Hepatocyte (in vitro differentiated cells): Measurements from ENCODE around the gene GIMAP8. TPM values are rescaled to one million over a fixed set of nuclear protein-coding genes. Genes with fewer than 3 reads are reported as not detected.
"Not testable (repeated sequence)": the region's sequence is repeated elsewhere in the genome, so short reads cannot be mapped to it uniquely, and the experiment has no call there.

Experiments
- DNase-seq: peaks from one replicate; pipeline ENCODE4 v3.0.0-alpha.2; 2016; ENCODE audit warnings: low spot score
- H2AFZ ChIP-seq: fragments of 200-600 bp; sonication (generic); 2 replicates; pipeline ENCODE4 v1.6.0; 2016; ENCODE audit warnings: antibody characterized with exemption, mild to moderate bottlenecking
- H3K27ac ChIP-seq: fragments of 200-600 bp; sonication (generic); 2 replicates; pipeline ENCODE4 v1.5.1; 2016; ENCODE audit warnings: mild to moderate bottlenecking
- H3K27me3 ChIP-seq: fragments of 200-600 bp; sonication (generic); 2 replicates; pipeline ENCODE4 v1.6.1; 2016
- H3K36me3 ChIP-seq: fragments of 200-600 bp; sonication (generic); replicated peaks from 2 replicates; pipeline ENCODE4 v1.5.1; 2016; ENCODE audit warnings: low read depth; ENCODE audit not compliant: insufficient read depth
- H3K4me1 ChIP-seq: fragments of 200-600 bp; sonication (generic); 2 replicates; pipeline ENCODE4 v1.5.1; 2016; ENCODE audit warnings: mild to moderate bottlenecking, moderate library complexity; ENCODE audit not compliant: insufficient read depth
- H3K4me2 ChIP-seq: fragments of 200-600 bp; sonication (generic); 2 replicates; pipeline ENCODE4 v1.6.0; 2016
- H3K4me3 ChIP-seq: fragments of 200-600 bp; sonication (generic); 2 replicates; pipeline ENCODE4 v1.5.1; 2016; ENCODE audit warnings: mild to moderate bottlenecking
- H3K79me2 ChIP-seq: fragments of 200-600 bp; sonication (generic); 2 replicates; pipeline ENCODE4 v1.6.0; 2017; ENCODE audit warnings: mild to moderate bottlenecking
- H3K9me2 ChIP-seq: fragments of 200-600 bp; sonication (generic); replicated peaks from 2 replicates; pipeline ENCODE4 v1.6.0; 2017; ENCODE audit warnings: mild to moderate bottlenecking; ENCODE audit not compliant: insufficient read depth
- H3K9me3 ChIP-seq: fragments of 200-600 bp; sonication (generic); 2 replicates; pipeline ENCODE4 v1.5.1; 2016; ENCODE audit warnings: low read depth, mild to moderate bottlenecking
- H4K20me1 ChIP-seq: fragments of 200-600 bp; sonication (generic); 2 replicates; pipeline ENCODE4 v1.6.0; 2016; ENCODE audit warnings: mild to moderate bottlenecking; ENCODE audit not compliant: insufficient read depth, poor library complexity, severe bottlenecking
- CTCF ChIP-seq: fragments of 200-600 bp; sonication (generic); IDR thresholded peaks from 2 replicates; pipeline ENCODE4 v1.5.1; 2016; ENCODE audit warnings: antibody characterized with exemption, mild to moderate bottlenecking; ENCODE audit not compliant: poor library complexity
- EZH2 ChIP-seq: fragments of 200-600 bp; sonication (generic); IDR thresholded peaks from 2 replicates; pipeline ENCODE4 v1.6.1; 2016; ENCODE audit warnings: antibody characterized with exemption, mild to moderate bottlenecking, borderline replicate concordance
- EZH2phosphoT487 ChIP-seq: fragments of 200-600 bp; sonication (generic); IDR thresholded peaks from one replicate; pipeline ENCODE4 v1.6.1; 2018; ENCODE audit warnings: antibody characterized with exemption, mild to moderate bottlenecking, low read depth, moderate library complexity; ENCODE audit not compliant: unreplicated experiment, severe bottlenecking
- WGBS: methylation state at CpG from one replicate; pipeline ENCODE4 v1.1.6; 2016; ENCODE audit warnings: low lambda C conversion rate; ENCODE audit errors: missing lambda C conversion rate; 5-methylcytosine and 5-hydroxymethylcytosine counted together
- polyA plus RNA-seq: library from polyadenylated mRNA; unstranded; fragments of >200 nt; fragmentation: Nextera tagmentation; extraction: Ambion mirVana; gene quantifications from 2 replicates; pipeline ENCODE4 v1.2.1, GENCODE V29; 2016
- total RNA-seq: library from RNA; depleted of rRNA; stranded (reverse); fragments of >200 nt; gene quantifications from 2 replicates; pipeline ENCODE4 v1.2.3, GENCODE V29; 2014

GIMAP8 gene
- total and polyA plus RNA-seq, 2 experiments from 2014 or later = 0.10 TPM; not detected in 1

- Histone ChIP-seq H2AFZ (no peak overlapping the region), H3K4me2 (no peak overlapping the region), H3K4me3 (no peak overlapping the region), H3K79me2 (no peaks in the 10 kb centered on the region), H3K36me3 (no peaks in the 10 kb centered on the region), H3K4me1 (no peaks in the 10 kb centered on the region), H3K9me3 (no peaks in the 10 kb centered on the region), H3K27me3 (no peaks in the 10 kb centered on the region), H3K9me2 (no peaks in the 10 kb centered on the region), H3K27ac (no peak overlapping the region), H4K20me1 (no peaks in the 10 kb centered on the region)
- 81% methylated on average over 4 of the region's 4 CpGs for WGBS
- TF ChIP-seq EZH2 (no peak), EZH2phosphoT487 (no peak), CTCF (no peak)
- DNase-seq = no peak
Observed at GRCh38 chr7:150481922-150482321, 31.5 kb downstream of the GIMAP8 start.

GRCh38 chr7:150483514-150483913, 33.1 kb downstream of the GIMAP8 start:
- H3K36me3 ChIP-seq, H3K27ac ChIP-seq: not testable (repeated sequence)

GRCh38 chr7:150484071-150484470, 33.6 kb downstream of the GIMAP8 start:
- not testable (repeated sequence) for H3K27me3 ChIP-seq, H3K9me3 ChIP-seq, H3K4me1 ChIP-seq, H3K27ac ChIP-seq, H3K36me3 ChIP-seq, H3K4me2 ChIP-seq, H4K20me1 ChIP-seq, DNase-seq, H3K4me3 ChIP-seq, H3K9me2 ChIP-seq, H2AFZ ChIP-seq, H3K79me2 ChIP-seq
- 83% methylated on average over 3 of the region's 3 CpGs for WGBS

More at GRCh38 chr7:150483514-150483913, 33.1 kb downstream of the GIMAP8 start:
- H3K4me2 ChIP-seq, H2AFZ ChIP-seq, H4K20me1 ChIP-seq, H3K9me3 ChIP-seq, H3K27me3 ChIP-seq, H3K79me2 ChIP-seq, H3K9me2 ChIP-seq, DNase-seq, H3K4me1 ChIP-seq, H3K4me3 ChIP-seq: not testable (repeated sequence)
- 64% methylated on average over 2 of the region's 2 CpGs for WGBS

GRCh38 chr7:150487625-150488024, 37.2 kb downstream of the GIMAP8 start:
- Histone ChIP-seq H3K27me3 (no peaks in the 10 kb centered on the region), H3K4me1 (no peaks in the 10 kb centered on the region), H3K36me3 (no peaks in the 10 kb centered on the region), H2AFZ (no peak overlapping the region), H3K9me2 (no peaks in the 10 kb centered on the region), H3K79me2 (no peaks in the 10 kb centered on the region), H3K27ac (no peak overlapping the region), H3K4me2 (no peak overlapping the region), H3K4me3 (no peak overlapping the region), H4K20me1 (no peaks in the 10 kb centered on the region), H3K9me3 (no peaks in the 10 kb centered on the region)
- TF ChIP-seq CTCF = no peak
- TF ChIP-seq EZH2phosphoT487 = no peak
- no peak for TF ChIP-seq EZH2
- WGBS = 85% methylated on average over 2 of the region's 2 CpGs
- DNase-seq = no peak

- H2AFZ ChIP-seq = no peak overlapping the region
- H3K4me3 ChIP-seq = no peak overlapping the region
- 97% methylated on average over 1 of the region's 1 CpG for WGBS
- H3K36me3 ChIP-seq = no peaks in the 10 kb centered on the region
- DNase-seq = no peak
- no peak overlapping the region for H3K27ac ChIP-seq
- H3K79me2 ChIP-seq = no peaks in the 10 kb centered on the region
- H4K20me1 ChIP-seq = no peaks in the 10 kb centered on the region
- TF ChIP-seq EZH2 (no peak), EZH2phosphoT487 (no peak), CTCF (no peak)
- no peaks in the 10 kb centered on the region for H3K9me2 ChIP-seq
- H3K27me3 ChIP-seq = no peaks in the 10 kb centered on the region
- no peaks in the 10 kb centered on the region for H3K9me3 ChIP-seq
- H3K4me1 ChIP-seq = no peaks in the 10 kb centered on the region
- H3K4me2 ChIP-seq = no peak overlapping the region
Observed at GRCh38 chr7:150489782-150490181, 39.4 kb downstream of the GIMAP8 start.

GRCh38 chr7:150493442-150493841, 43.0 kb downstream of the GIMAP8 start:
- H3K79me2 ChIP-seq, H3K9me2 ChIP-seq, H4K20me1 ChIP-seq, H2AFZ ChIP-seq, H3K4me1 ChIP-seq, H3K9me3 ChIP-seq, H3K27me3 ChIP-seq, H3K4me2 ChIP-seq, H3K27ac ChIP-seq, DNase-seq, H3K36me3 ChIP-seq, H3K4me3 ChIP-seq: not testable (repeated sequence)
- WGBS = 33% methylated on average over 1 of the region's 3 CpGs
